Activated CD8-positive, alpha-beta memory T cell treated with anti-CD3 and anti-CD28 coated beads for 24 hours (primary cell): ENCODE results near the gene PPP1R18.
"Not testable (repeated sequence)": the region's sequence is repeated elsewhere in the genome, so short reads cannot be mapped to it uniquely, and the experiment has no call there.

Experiments
- DNase-seq: peaks from one replicate; pipeline ENCODE4 v3.0.0-alpha.2; 2020

Gene PPP1R18

GRCh38 chr6:30686009-30686907 lies at the start of gene PPP1R18:
Gene PPP1R18 (minus strand): TSS chr6:30686645. CDS start chr6:30686018, 627 bp downstream.
- DNase-seq = peak; percentile 91

GRCh38 chr6:30735668-30736314 lies 49.3 kb upstream of the PPP1R18 start:
- DNase-seq = no peak

- no peak for DNase-seq
Measured at GRCh38 chr6:30732237-30732943, 45.9 kb upstream of the PPP1R18 start.

- peak; percentile 91 for DNase-seq
Measured at GRCh38 chr6:30730601-30731435, 44.4 kb upstream of the PPP1R18 start.

GRCh38 chr6:30727920-30728553 lies 41.6 kb upstream of the PPP1R18 start:
- no peak for DNase-seq

GRCh38 chr6:30726506-30727413 lies 40.3 kb upstream of the PPP1R18 start:
- peak; percentile 64 for DNase-seq

GRCh38 chr6:30725713-30726505 lies 39.5 kb upstream of the PPP1R18 start:
- DNase-seq = peak; percentile 73

- DNase-seq = no peak
Measured at GRCh38 chr6:30724906-30725667, 38.6 kb upstream of the PPP1R18 start.

- DNase-seq = not testable (repeated sequence)
Measured at GRCh38 chr6:30723843-30724741, 37.6 kb upstream of the PPP1R18 start.

GRCh38 chr6:30723159-30723842 lies 36.9 kb upstream of the PPP1R18 start:
- DNase-seq = not testable (repeated sequence)

GRCh38 chr6:30722280-30723112 lies 36.1 kb upstream of the PPP1R18 start:
- peak; percentile 96 for DNase-seq

GRCh38 chr6:30722025-30722279 lies 35.5 kb upstream of the PPP1R18 start:
- peak; percentile 72 for DNase-seq

GRCh38 chr6:30721198-30722024 lies 35.0 kb upstream of the PPP1R18 start:
- DNase-seq = peak; percentile 98

GRCh38 chr6:30720738-30721197 lies 34.3 kb upstream of the PPP1R18 start:
- DNase-seq = peak; percentile 89
